Breast epithelium (tissue), 3 donors: ENCODE results near the gene CDH1.

Source experiments
- CTCF ChIP-seq, 3 donors: fragments of 450-650 bp; IDR thresholded peaks; one replicate each; pipeline ENCODE4 v1.5.1; 2016 to 2017; ENCODE audit warnings: antibody characterized with exemption in 3 of 3, mild to moderate bottlenecking in 3 of 3, moderate library complexity in 3 of 3
- POLR2A ChIP-seq: fragments of 450-650 bp; IDR thresholded peaks from one replicate; pipeline ENCODE4 v1.6.1; 2016; ENCODE audit warnings: antibody characterized with exemption, mild to moderate bottlenecking, moderate library complexity
- POLR2AphosphoS5 ChIP-seq, 3 donors: sonication (generic); formaldehyde crosslinking; IDR thresholded peaks; one replicate each; pipeline ENCODE4 v1.6.1; 2017; ENCODE audit warnings: antibody characterized with exemption in 3 of 3

GRCh38 chr16:68850481-68850880 is 113.4 kb downstream of the CDH1 start:
- TF ChIP-seq CTCF (IDR thresholded peaks at IDR 0.05) (no peak), POLR2AphosphoS5 (IDR thresholded peaks at IDR 0.05) (no peak), POLR2A (no peak)
